Esophagus muscularis mucosa (tissue), 4 donors: ENCODE results near the gene MAML1. TPM values are rescaled to one million over a fixed set of nuclear protein-coding genes. Genes with fewer than 3 reads are reported as not detected.

Experiments used
- DNase-seq: peaks from one replicate; pipeline ENCODE4 v3.0.0-alpha.2; 2017; ENCODE audit errors: extremely low spot score
- H3K27ac ChIP-seq, 4 donors: fragments of 200-600 bp; sonication (generic); replicated peaks in 1 of 4; 1 replicate in 3 of 4; 2 replicates in 1 of 4; pipeline ENCODE4 v1.5.1; 2016 to 2019; ENCODE audit warnings: mild to moderate bottlenecking in 1 of 4
- H3K27me3 ChIP-seq, 4 donors: fragments of 200-600 bp; sonication (generic); one replicate each; pipeline versions ENCODE4 v1.5.1 to v1.6.0; 2016 to 2019
- H3K36me3 ChIP-seq, 4 donors: fragments of 200-600 bp; sonication (generic); one replicate each; pipeline ENCODE4 v1.5.1; 2016 to 2019
- H3K4me1 ChIP-seq, 4 donors: fragments of 200-600 bp; sonication (generic); one replicate each; pipeline ENCODE4 v1.5.1; 2016 to 2019
- H3K4me3 ChIP-seq, 4 donors: fragments of 200-600 bp; sonication (generic); 1 replicate in 2 of 4; 2 replicates in 2 of 4; pipeline ENCODE4 v1.5.1; 2016 to 2019; ENCODE audit warnings: mild to moderate bottlenecking in 4 of 4, moderate library complexity in 1 of 4
- H3K9me3 ChIP-seq, 4 donors: fragments of 200-600 bp; sonication (generic); 1 replicate in 3 of 4; 2 replicates in 1 of 4; pipeline ENCODE4 v1.5.1; 2016 to 2019
- POLR2A ChIP-seq: fragments of 450-650 bp; IDR thresholded peaks from one replicate; pipeline ENCODE4 v1.6.1; 2017; ENCODE audit warnings: antibody characterized with exemption, moderate library complexity, mild to moderate bottlenecking, low read depth
- WGBS: methylation state at CpG from one replicate; pipeline ENCODE4 v1.1.5; 2018; 5-methylcytosine and 5-hydroxymethylcytosine counted together
- intact Hi-C: fragments of 100-400 bp; cut with DNase I; formaldehyde crosslinking; loops from one replicate; pipeline ENCODE4 v1.15.1; 2023
- small RNA-seq, 3 donors: library from RNA; depleted of rRNA; stranded (forward); fragments of <200 nt; gene quantifications; one replicate each; pipeline ENCODE3, GENCODE V24; 2016
- total RNA-seq, 4 donors: library from RNA; depleted of rRNA; stranded (reverse); fragments of >200 nt; gene quantifications; one replicate each; pipeline versions ENCODE4 v1.1.0 to v1.2.1, GENCODE V29; 2016
- TF ChIP-seq, protein P1 (sequence below), 3 experiments: fragments of 200-600 bp in 2 of 3; fragments of 450-650 bp in 1 of 3; sonication (generic) in 2 of 3; IDR thresholded peaks; one replicate each; pipeline ENCODE4 v1.5.1; 2017 to 2019; ENCODE audit warnings: antibody characterized with exemption in 3 of 3, mild to moderate bottlenecking in 2 of 3, moderate library complexity in 1 of 3

Gene MAML1
- total RNA-seq, 4 donors from 2014 or later, result 21.4 to 60.9 (median 36.4) TPM

GRCh38 chr5:179825655-179826182 lies 93.1 kb downstream of the MAML1 start:
- Histone ChIP-seq H3K36me3 (peaks cover 73 to 89% (median 82%) of the 10 kb centered on the region in 4 donors), H3K4me1 (peaks cover 52 to 74% (median 69%) of the 10 kb centered on the region in 4 donors), H3K4me3 (no peak overlapping the region), H3K9me3 (no peaks in the 10 kb centered on the region), H3K27ac (peak overlapping the region in 2 of 4 donors; percentile 7 to 31), H3K27me3 (no peaks in the 10 kb centered on the region)
- DNase-seq, result no peak
- 76% methylated on average over 11 of the region's 13 CpGs for WGBS
- TF ChIP-seq, protein P1, sequence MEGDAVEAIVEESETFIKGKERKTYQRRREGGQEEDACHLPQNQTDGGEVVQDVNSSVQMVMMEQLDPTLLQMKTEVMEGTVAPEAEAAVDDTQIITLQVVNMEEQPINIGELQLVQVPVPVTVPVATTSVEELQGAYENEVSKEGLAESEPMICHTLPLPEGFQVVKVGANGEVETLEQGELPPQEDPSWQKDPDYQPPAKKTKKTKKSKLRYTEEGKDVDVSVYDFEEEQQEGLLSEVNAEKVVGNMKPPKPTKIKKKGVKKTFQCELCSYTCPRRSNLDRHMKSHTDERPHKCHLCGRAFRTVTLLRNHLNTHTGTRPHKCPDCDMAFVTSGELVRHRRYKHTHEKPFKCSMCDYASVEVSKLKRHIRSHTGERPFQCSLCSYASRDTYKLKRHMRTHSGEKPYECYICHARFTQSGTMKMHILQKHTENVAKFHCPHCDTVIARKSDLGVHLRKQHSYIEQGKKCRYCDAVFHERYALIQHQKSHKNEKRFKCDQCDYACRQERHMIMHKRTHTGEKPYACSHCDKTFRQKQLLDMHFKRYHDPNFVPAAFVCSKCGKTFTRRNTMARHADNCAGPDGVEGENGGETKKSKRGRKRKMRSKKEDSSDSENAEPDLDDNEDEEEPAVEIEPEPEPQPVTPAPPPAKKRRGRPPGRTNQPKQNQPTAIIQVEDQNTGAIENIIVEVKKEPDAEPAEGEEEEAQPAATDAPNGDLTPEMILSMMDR (IDR thresholded peaks at IDR 0.05), result peak in 1 of 3 experiments; percentile 7
- no peak for TF ChIP-seq POLR2A
- intact Hi-C loops, result no loop called here

Small RNA genes lying within 50 kb of the gene (small RNA-seq; reads per million reads assigned to genes)
- 0 reads per million in 3 donors for gene MIR1229

Other genes starting within 250 kb of the MAML1 start
- gene RUFY1, start 182.3 kb upstream of the MAML1 start, total RNA-seq, result 10 to 100 TPM; 39.9 to 59.8 (median 45.6) TPM
- gene HNRNPH1, start 109.2 kb upstream of the MAML1 start, total RNA-seq, result 100 to 1,000 TPM; 234 to 369 (median 244) TPM
- gene CBY3, start 51.8 kb upstream of the MAML1 start, total RNA-seq, result not detected
- 100 to 1,000 TPM; 230 to 403 (median 321) TPM for gene CANX, start 33.9 kb upstream of the MAML1 start, total RNA-seq
- 10 to 100 TPM in 3 of 4 donors, 1 to 10 TPM in 1; 7.9 to 15.2 (median 12.8) TPM for gene LTC4S, start 61.2 kb downstream of the MAML1 start, total RNA-seq
- 10 to 100 TPM; 47.1 to 70.6 (median 59.2) TPM for gene MGAT4B, start 74.0 kb downstream of the MAML1 start, total RNA-seq
- 100 to 1,000 TPM; 333 to 453 (median 392) TPM for gene SQSTM1, start 88.1 kb downstream of the MAML1 start, total RNA-seq
- gene MRNIP, start 126.0 kb downstream of the MAML1 start, total RNA-seq, result 10 to 100 TPM; 21.2 to 34.2 (median 23.3) TPM
- gene TBC1D9B, start 175.1 kb downstream of the MAML1 start, total RNA-seq, result 100 to 1,000 TPM in 2 of 4 donors, 10 to 100 TPM in 2; 80.2 to 229 (median 143) TPM